CD14-positive monocyte (primary cell): ENCODE measurements around the gene CTSA. TPM values are rescaled to one million over a fixed set of nuclear protein-coding genes. Genes with fewer than 3 reads are reported as not detected.

Source experiments
- DNase-seq, 3 donors: peaks; one replicate each; pipeline ENCODE4 v3.0.0-alpha.2; 2011 to 2022
- H2AFZ ChIP-seq: 2 replicates; pipeline ENCODE4 v1.6.0; 2012; ENCODE audit warnings: mild to moderate bottlenecking, low read depth, low read length, inconsistent platforms; ENCODE audit not compliant: insufficient read depth, poor library complexity, severe bottlenecking
- H3K27ac ChIP-seq, 2 donors: 1 replicate in 1 of 2; 2 replicates in 1 of 2; pipeline ENCODE4 v1.5.1; 2012 to 2013; ENCODE audit warnings: low read length in 2 of 2, control low read depth in 1 of 2, inconsistent platforms in 1 of 2, low read depth in 1 of 2, mild to moderate bottlenecking in 1 of 2
- H3K27me3 ChIP-seq, 2 donors: one replicate each; pipeline versions ENCODE4 v1.6.0 to v1.6.1; 2011 to 2013; ENCODE audit warnings: low read length in 2 of 2; ENCODE audit not compliant: control insufficient read depth in 2 of 2, insufficient read depth in 2 of 2
- H3K36me3 ChIP-seq, 2 donors: replicated peaks in 1 of 2; 1 replicate in 1 of 2; 2 replicates in 1 of 2; pipeline versions ENCODE4 v1.5.1 to v1.6.1; 2012 to 2013; ENCODE audit warnings: low read length in 2 of 2, control low read depth in 1 of 2, inconsistent platforms in 1 of 2, mild to moderate bottlenecking in 1 of 2; ENCODE audit not compliant: insufficient read depth in 2 of 2, control insufficient read depth in 1 of 2
- H3K4me1 ChIP-seq, 2 donors: 1 replicate in 1 of 2; 2 replicates in 1 of 2; pipeline versions ENCODE4 v1.5.1 to v1.6.1; 2012 to 2013; ENCODE audit warnings: low read length in 2 of 2, control low read depth in 1 of 2, inconsistent platforms in 1 of 2, mild to moderate bottlenecking in 1 of 2, moderate library complexity in 1 of 2; ENCODE audit not compliant: insufficient read depth in 2 of 2, control insufficient read depth in 1 of 2
- H3K4me2 ChIP-seq: replicated peaks from 2 replicates; pipeline ENCODE3; 2012; ENCODE audit warnings: low read length, moderate library complexity, mild to moderate bottlenecking; ENCODE audit not compliant: poor library complexity, severe bottlenecking; ENCODE audit errors: extremely low read depth
- H3K4me3 ChIP-seq, 3 experiments: fragments of 200-600 bp in 1 of 3; sonication (generic) in 1 of 3; replicated peaks in 1 of 3; 1 replicate in 2 of 3; 2 replicates in 1 of 3; pipeline ENCODE4 v1.5.1; 2011 to 2013; ENCODE audit warnings: low read length in 3 of 3, mild to moderate bottlenecking in 3 of 3, control low read depth in 2 of 3, low read depth in 2 of 3, inconsistent platforms in 1 of 3, moderate library complexity in 1 of 3
- H3K79me2 ChIP-seq: 2 replicates; pipeline ENCODE4 v1.6.0; 2012; ENCODE audit warnings: mild to moderate bottlenecking, control low read depth, inconsistent platforms, low read length, moderate library complexity; ENCODE audit not compliant: insufficient read depth
- H3K9ac ChIP-seq: 2 replicates; pipeline ENCODE4 v1.6.0; 2017; ENCODE audit warnings: low read length, mild to moderate bottlenecking; ENCODE audit not compliant: insufficient read depth, poor library complexity, severe bottlenecking
- H3K9me3 ChIP-seq, 2 donors: replicated peaks in 1 of 2; 1 replicate in 1 of 2; 2 replicates in 1 of 2; pipeline versions ENCODE4 v1.5.1 to v1.6.1; 2012 to 2013; ENCODE audit warnings: low read length in 2 of 2, control low read depth in 1 of 2; ENCODE audit not compliant: control insufficient read depth in 1 of 2, insufficient read depth in 1 of 2
- H4K20me1 ChIP-seq: 2 replicates; pipeline ENCODE4 v1.6.0; 2012; ENCODE audit warnings: mild to moderate bottlenecking, low read length, control low read depth, moderate library complexity; ENCODE audit not compliant: insufficient read depth
- H3K27ac Mint-ChIP-seq, 7 donors: one replicate each; pipeline ENCODE4 v1.8.0; 2020; ENCODE audit warnings: mild to moderate bottlenecking in 7 of 7, mixed read lengths in 7 of 7, moderate library complexity in 6 of 7, inconsistent platforms in 2 of 7
- H3K27me3 Mint-ChIP-seq, 3 donors: one replicate each; pipeline ENCODE4 v1.8.0; 2021 to 2022; ENCODE audit warnings: low read depth in 3 of 3, mild to moderate bottlenecking in 3 of 3, mixed read lengths in 3 of 3, moderate library complexity in 3 of 3, inconsistent platforms in 1 of 3
- H3K36me3 Mint-ChIP-seq, 2 donors: one replicate each; pipeline ENCODE4 v1.8.0; 2020; ENCODE audit warnings: mixed read lengths in 2 of 2, inconsistent platforms in 1 of 2, mild to moderate bottlenecking in 1 of 2
- H3K4me1 Mint-ChIP-seq: one replicate; pipeline ENCODE4 v1.8.0; 2020; ENCODE audit warnings: mild to moderate bottlenecking, mixed read lengths
- H3K4me3 Mint-ChIP-seq, 2 donors: one replicate each; pipeline ENCODE4 v1.8.0; 2020; ENCODE audit warnings: mild to moderate bottlenecking in 2 of 2, mixed read lengths in 2 of 2, moderate library complexity in 1 of 2
- H3K9me3 Mint-ChIP-seq, 7 donors: one replicate each; pipeline ENCODE4 v1.8.0; 2020 to 2022; ENCODE audit warnings: mixed read lengths in 7 of 7, mild to moderate bottlenecking in 6 of 7, moderate library complexity in 6 of 7, inconsistent platforms in 2 of 7
- WGBS: methylation state at CpG from one replicate; pipeline ENCODE4 v1.1.5; 2013; ENCODE audit warnings: missing lambda C conversion rate; ENCODE audit not compliant: insufficient coverage; 5-methylcytosine and 5-hydroxymethylcytosine counted together
- intact Hi-C, 2 donors: fragments of 100-400 bp; cut with micrococcal nuclease; formaldehyde crosslinking; loops; one replicate each; pipeline versions ENCODE4 v1.15.0 to v1.15.1; 2023
- polyA plus RNA-seq, 3 donors: library from polyadenylated mRNA; depleted of rRNA in 1 of 3; unstranded in 2 of 3; stranded (reverse) in 1 of 3; fragments of 300-500 nt in 2 of 3; fragments of >200 nt in 1 of 3; fragmentation: Illumina TruSeq in 2 of 3; gene quantifications; 1 replicate in 2 of 3; 2 replicates in 1 of 3; pipeline ENCODE4 v1.2.3, GENCODE V29; 2012 to 2021
- TF ChIP-seq, protein P1 (sequence below): fragments of 200-600 bp; IDR thresholded peaks from one replicate; pipeline ENCODE4 v1.8.0; 2022; ENCODE audit warnings: antibody characterized with exemption, mild to moderate bottlenecking

Gene CTSA
- polyA plus RNA-seq, 3 donors = 279 to 489 (median 366) TPM

- H4K20me1 ChIP-seq = no peaks in the 10 kb centered on the region
- no peaks in the 10 kb centered on the region for H3K9me3 Mint-ChIP-seq
These were observed 16.6 kb upstream of the CTSA start for GRCh38 chr20:45874576-45874975.

DNA sequence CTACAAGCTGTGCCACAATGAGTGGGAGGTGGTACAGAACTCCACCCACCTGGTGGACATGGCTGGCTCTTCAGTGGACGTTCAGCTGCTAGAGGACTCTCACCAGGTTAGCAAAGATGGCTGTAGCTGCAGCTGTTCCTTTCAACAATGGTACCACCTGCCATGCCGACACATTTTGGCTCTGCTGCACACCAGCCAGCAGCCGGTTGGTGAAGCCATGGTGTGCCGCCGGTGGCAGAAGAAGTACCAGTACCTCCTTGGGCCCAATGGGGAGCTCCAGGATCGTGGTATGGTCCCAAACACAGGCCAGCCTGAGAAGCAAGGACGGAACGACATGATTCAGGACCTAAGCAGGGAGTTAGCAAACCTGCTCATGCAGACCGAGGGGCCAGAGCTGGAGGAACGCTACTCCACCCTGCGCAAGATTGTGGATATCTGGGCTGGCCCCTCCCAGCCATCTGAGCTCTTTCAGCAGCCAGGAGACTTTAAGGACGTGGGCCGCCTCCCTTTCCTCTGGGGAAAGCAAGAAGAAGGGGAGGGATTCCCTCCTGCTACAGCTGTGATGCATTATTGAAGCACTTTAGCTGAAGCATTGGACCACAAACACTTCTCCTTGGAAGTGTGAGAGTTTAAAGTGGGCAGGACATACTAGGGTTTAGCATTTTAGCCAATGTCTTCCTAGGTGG is 12.9 kb upstream of the CTSA start:
- Mint-ChIP-seq H3K4me3 (no peak overlapping the region), H3K9me3 (no peaks in the 10 kb centered on the region), H3K27me3 (no peaks in the 10 kb centered on the region), H3K4me1 (peaks cover 17% of the 10 kb centered on the region), H3K36me3 (peaks cover 36 to 37% of the 10 kb centered on the region in 2 donors), H3K27ac (no peak overlapping the region)
- Histone ChIP-seq H3K79me2 (peaks cover 22% of the 10 kb centered on the region), H3K4me1 (peaks cover 9 to 18% of the 10 kb centered on the region in 2 donors), H3K27ac (no peak overlapping the region), H3K4me2 (no peak overlapping the region), H3K36me3 (peaks cover 30 to 36% of the 10 kb centered on the region in 2 donors), H3K27me3 (no peaks in the 10 kb centered on the region), H3K9ac (no peak overlapping the region), H3K9me3 (no peaks in the 10 kb centered on the region), H2AFZ (no peak overlapping the region), H3K4me3 (no peak overlapping the region), H4K20me1 (no peaks in the 10 kb centered on the region)
- DNase-seq = no peak
- TF ChIP-seq, protein P1, sequence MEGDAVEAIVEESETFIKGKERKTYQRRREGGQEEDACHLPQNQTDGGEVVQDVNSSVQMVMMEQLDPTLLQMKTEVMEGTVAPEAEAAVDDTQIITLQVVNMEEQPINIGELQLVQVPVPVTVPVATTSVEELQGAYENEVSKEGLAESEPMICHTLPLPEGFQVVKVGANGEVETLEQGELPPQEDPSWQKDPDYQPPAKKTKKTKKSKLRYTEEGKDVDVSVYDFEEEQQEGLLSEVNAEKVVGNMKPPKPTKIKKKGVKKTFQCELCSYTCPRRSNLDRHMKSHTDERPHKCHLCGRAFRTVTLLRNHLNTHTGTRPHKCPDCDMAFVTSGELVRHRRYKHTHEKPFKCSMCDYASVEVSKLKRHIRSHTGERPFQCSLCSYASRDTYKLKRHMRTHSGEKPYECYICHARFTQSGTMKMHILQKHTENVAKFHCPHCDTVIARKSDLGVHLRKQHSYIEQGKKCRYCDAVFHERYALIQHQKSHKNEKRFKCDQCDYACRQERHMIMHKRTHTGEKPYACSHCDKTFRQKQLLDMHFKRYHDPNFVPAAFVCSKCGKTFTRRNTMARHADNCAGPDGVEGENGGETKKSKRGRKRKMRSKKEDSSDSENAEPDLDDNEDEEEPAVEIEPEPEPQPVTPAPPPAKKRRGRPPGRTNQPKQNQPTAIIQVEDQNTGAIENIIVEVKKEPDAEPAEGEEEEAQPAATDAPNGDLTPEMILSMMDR = no peak
- intact Hi-C loops = no loop called here
- over 99% methylated on average over 12 of the region's 13 CpGs for WGBS

More at GRCh38 chr20:45874576-45874975, 16.6 kb upstream of the CTSA start:
- H2AFZ ChIP-seq = no peak overlapping the region
- H3K4me3 Mint-ChIP-seq = no peak overlapping the region
- no peaks in the 10 kb centered on the region for H3K27me3 ChIP-seq
- H3K36me3 ChIP-seq = peaks cover 22 to 24% of the 10 kb centered on the region in 2 donors
- no peak overlapping the region for H3K27ac Mint-ChIP-seq
- no peaks in the 10 kb centered on the region for H3K79me2 ChIP-seq
- WGBS = 91% methylated on average over 4 of the region's 4 CpGs
- no peaks in the 10 kb centered on the region for H3K4me1 Mint-ChIP-seq
- H3K27ac ChIP-seq = no peak overlapping the region
- peaks cover 35 to 40% of the 10 kb centered on the region in 2 donors for H3K36me3 Mint-ChIP-seq
- intact Hi-C loops = no loop called here
- TF ChIP-seq, protein P1 = no peak
- no peak overlapping the region for H3K4me3 ChIP-seq
- DNase-seq = no peak
- H3K9me3 ChIP-seq = no peaks in the 10 kb centered on the region
- no peaks in the 10 kb centered on the region for H3K4me1 ChIP-seq
- no peak overlapping the region for H3K4me2 ChIP-seq
- H3K27me3 Mint-ChIP-seq = no peaks in the 10 kb centered on the region
- no peak overlapping the region for H3K9ac ChIP-seq
